ENCODE measurements around the gene RAMP1.

GRCh38 chr2:237885111-237885930 lies 25.9 kb downstream of the RAMP1 start:
- TF ChIP-seq CTCF (IDR thresholded peaks at IDR 0.05) (no peak), EP300 (IDR thresholded peaks at IDR 0.05) (no peak), POLR2A (IDR thresholded peaks at IDR 0.05) (no peak)
